Tibial artery (tissue), 4 donors: Measurements from ENCODE around the gene COCH.

Source experiments
- DNase-seq, 2 donors: peaks; one replicate each; pipeline ENCODE4 v3.0.0-alpha.2; 2019
- H3K27ac ChIP-seq, 2 donors: fragments of 200-600 bp; sonication (generic) in 1 of 2; 1 replicate in 1 of 2; 2 replicates in 1 of 2; pipeline ENCODE4 v1.5.1; 2018 to 2019; ENCODE audit warnings: mild to moderate bottlenecking in 1 of 2
- H3K27me3 ChIP-seq, 2 donors: fragments of 200-600 bp; sonication (generic) in 1 of 2; one replicate each; pipeline versions ENCODE4 v1.5.1 to v1.6.0; 2016 to 2019
- H3K36me3 ChIP-seq, 3 donors: fragments of 200-600 bp; sonication (generic) in 2 of 3; one replicate each; pipeline ENCODE4 v1.5.1; 2016 to 2019; ENCODE audit warnings: mild to moderate bottlenecking in 2 of 3
- H3K4me1 ChIP-seq, 4 donors: fragments of 200-600 bp; sonication (generic) in 2 of 4; 1 replicate in 3 of 4; 2 replicates in 1 of 4; pipeline ENCODE4 v1.5.1; 2016 to 2019
- H3K4me3 ChIP-seq, 2 donors: fragments of 200-600 bp; sonication (generic) in 1 of 2; 1 replicate in 1 of 2; 2 replicates in 1 of 2; pipeline ENCODE4 v1.5.1; 2018 to 2019; ENCODE audit warnings: mild to moderate bottlenecking in 2 of 2
- H3K9me3 ChIP-seq, 3 donors: fragments of 200-600 bp; sonication (generic) in 1 of 3; one replicate each; pipeline ENCODE4 v1.5.1; 2016 to 2019
- intact Hi-C: fragments of 100-400 bp; cut with DNase I; formaldehyde crosslinking; loops from one replicate; pipeline ENCODE4 v1.15.0; 2023; ENCODE audit warnings: low total_unique reads
- TF ChIP-seq, protein P1 (sequence below), 2 experiments: fragments of 200-600 bp in 1 of 2; fragments of 450-650 bp in 1 of 2; IDR thresholded peaks; one replicate each; pipeline ENCODE4 v1.5.1; 2017 to 2019; ENCODE audit warnings: antibody characterized with exemption in 2 of 2, mild to moderate bottlenecking in 1 of 2, moderate library complexity in 1 of 2

COCH gene

DNA sequence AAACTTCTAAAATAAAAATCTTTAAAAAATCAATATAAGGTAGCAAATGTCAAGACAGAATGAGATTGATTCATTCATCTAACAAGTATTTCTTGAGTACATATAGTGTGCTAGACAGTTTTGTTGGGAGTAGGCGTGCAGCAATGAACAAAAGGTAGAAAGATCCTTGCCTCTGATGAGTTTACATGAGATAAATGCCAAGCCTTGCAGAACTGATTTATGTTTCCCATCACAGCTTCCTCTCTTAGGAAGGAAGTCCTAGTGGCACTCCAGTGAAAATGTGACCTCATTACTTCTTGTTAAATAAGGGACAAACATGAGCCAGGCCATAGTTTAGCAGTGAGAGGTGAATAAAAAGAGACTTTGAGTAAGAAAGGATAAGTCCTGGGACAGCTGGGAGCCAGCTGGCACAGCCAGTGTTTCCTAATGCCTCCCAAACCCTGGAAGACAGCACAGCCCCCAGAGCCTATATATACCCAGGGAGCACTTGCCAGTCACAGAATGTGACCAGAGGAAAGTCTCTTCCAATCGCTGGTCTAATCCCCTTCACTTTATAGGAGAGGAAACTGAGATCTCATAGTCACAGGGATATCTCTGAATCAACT lies 4.7 kb upstream of the COCH start:
- DNase-seq, result no peak
- TF ChIP-seq, protein P1, sequence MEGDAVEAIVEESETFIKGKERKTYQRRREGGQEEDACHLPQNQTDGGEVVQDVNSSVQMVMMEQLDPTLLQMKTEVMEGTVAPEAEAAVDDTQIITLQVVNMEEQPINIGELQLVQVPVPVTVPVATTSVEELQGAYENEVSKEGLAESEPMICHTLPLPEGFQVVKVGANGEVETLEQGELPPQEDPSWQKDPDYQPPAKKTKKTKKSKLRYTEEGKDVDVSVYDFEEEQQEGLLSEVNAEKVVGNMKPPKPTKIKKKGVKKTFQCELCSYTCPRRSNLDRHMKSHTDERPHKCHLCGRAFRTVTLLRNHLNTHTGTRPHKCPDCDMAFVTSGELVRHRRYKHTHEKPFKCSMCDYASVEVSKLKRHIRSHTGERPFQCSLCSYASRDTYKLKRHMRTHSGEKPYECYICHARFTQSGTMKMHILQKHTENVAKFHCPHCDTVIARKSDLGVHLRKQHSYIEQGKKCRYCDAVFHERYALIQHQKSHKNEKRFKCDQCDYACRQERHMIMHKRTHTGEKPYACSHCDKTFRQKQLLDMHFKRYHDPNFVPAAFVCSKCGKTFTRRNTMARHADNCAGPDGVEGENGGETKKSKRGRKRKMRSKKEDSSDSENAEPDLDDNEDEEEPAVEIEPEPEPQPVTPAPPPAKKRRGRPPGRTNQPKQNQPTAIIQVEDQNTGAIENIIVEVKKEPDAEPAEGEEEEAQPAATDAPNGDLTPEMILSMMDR (IDR thresholded peaks at IDR 0.05), result no peak
- Histone ChIP-seq H3K36me3 (no peaks in the 10 kb centered on the region), H3K4me1 (peaks cover 0 to 8% (median 7%) of the 10 kb centered on the region in 4 donors), H3K4me3 (no peak overlapping the region), H3K9me3 (no peaks in the 10 kb centered on the region), H3K27ac (no peak overlapping the region), H3K27me3 (peaks cover 0 to 27% of the 10 kb centered on the region in 2 donors)
- intact Hi-C loops, result no loop called here

DNA sequence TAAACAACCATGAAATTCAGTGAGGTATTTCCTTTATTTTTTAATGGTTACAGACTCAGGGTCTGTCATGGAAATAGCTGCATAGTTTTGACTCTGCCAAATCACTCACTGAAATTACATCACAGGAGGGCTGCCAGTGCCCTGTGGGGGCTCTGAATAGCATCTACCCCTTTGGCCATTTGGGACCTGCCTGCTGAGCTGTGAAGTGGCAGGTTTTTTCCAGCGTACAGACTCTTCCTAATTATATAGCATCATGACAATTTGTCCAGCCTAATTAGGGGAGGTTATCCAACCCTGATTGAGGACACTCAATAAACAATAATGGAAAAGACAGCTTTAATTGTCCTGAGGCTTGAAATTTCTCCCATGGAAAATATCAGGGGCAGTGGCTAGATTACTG lies 1.8 kb upstream of the COCH start:
- H3K4me1 ChIP-seq, result peaks cover 0 to 21% (median 18%) of the 10 kb centered on the region in 4 donors
- TF ChIP-seq, protein P1 (IDR thresholded peaks at IDR 0.05), result no peak
- no peak overlapping the region for H3K27ac ChIP-seq
- H3K9me3 ChIP-seq, result no peaks in the 10 kb centered on the region
- no peaks in the 10 kb centered on the region for H3K36me3 ChIP-seq
- intact Hi-C loops, result no loop called here
- no peak for DNase-seq
- H3K4me3 ChIP-seq, result no peak overlapping the region
- peaks cover 0 to 45% of the 10 kb centered on the region in 2 donors for H3K27me3 ChIP-seq

DNA sequence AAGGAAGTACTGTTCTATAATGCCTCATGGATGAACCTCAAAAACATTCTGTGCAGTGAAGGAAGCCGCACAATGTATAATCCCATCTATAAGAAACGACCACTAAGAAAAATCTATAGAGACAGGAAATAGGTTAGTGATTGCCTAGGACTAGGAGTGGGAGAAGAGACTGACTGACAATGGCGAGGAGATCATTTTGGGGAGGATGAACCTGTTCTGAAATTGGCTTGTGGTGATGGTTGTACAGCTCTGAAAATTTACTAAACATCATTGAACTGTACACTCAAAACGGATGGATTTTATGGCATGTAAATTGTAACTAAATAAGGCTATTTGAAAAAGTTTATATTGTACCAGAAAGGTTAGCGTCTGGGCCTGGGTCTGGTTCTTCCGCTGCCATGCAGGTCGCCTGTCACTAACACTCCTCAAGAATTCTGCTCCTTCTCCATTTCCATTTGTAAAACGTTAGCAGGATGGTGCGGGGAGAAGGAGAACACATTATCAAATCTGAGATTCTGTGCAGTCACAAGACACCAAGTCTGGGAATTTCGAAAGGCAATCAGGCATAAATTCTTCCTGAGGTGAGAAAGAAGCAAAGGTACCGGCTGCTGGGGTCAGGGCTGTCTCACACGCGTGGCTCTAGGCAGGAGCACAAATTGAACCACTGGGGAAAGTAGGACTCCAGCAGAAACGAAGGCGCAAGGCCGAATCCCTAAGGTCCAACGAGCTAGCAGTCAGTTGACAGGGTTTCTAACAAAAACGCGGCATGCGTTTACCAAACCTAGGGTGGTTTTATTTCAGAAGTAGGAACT lies 845 bp upstream of the COCH start:
- Histone ChIP-seq H3K9me3 (no peaks in the 10 kb centered on the region), H3K36me3 (no peaks in the 10 kb centered on the region), H3K4me1 (peaks cover 0 to 21% (median 18%) of the 10 kb centered on the region in 4 donors), H3K4me3 (peak overlapping the region; percentile 39 to 58), H3K27me3 (peaks cover 0 to 45% of the 10 kb centered on the region in 2 donors), H3K27ac (no peak overlapping the region)
- no peak for DNase-seq
- TF ChIP-seq, protein P1 (IDR thresholded peaks at IDR 0.05), result no peak
- intact Hi-C loops, result no loop called here

DNA sequence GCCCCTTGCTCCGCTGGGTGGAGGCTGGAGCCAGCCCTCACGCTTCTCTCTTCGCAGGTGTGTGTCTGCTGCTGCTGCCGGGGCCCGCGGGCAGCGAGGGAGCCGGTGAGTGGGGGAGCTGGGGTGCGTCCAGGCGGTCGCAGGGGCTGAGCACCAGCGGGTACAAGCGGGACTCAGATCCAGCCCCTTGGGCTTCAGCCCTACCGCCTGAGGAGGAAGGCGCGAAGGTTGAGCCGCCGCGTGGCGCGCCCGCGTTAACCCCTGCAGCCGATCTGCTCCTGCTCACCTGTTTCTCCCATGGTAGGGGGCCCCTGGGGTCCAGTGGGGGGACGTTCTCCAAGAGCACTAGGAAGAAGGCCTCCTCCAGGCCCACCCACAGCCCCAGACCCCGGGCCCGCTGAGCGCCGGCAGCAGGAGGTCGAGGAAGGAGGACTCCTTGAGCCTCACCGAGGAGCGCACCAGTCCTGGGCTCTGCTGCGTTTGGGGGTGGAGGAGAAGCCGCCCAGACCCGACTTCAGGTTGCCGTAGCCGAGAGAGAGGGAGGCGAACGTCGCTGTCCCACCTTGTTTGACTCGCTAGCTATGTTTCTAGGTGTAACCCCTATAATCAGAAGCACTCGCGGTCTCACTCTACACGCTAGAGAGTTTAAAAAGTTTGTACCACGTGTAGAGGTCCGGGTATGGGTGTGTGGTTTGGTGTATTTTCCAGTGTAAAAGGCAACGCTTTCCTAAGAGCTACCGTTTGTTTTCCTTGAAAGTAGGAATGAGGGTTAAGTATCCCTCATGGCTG lies 834 bp downstream of the COCH start:
- peaks cover 0 to 45% of the 10 kb centered on the region in 2 donors for H3K27me3 ChIP-seq
- H3K36me3 ChIP-seq, result no peaks in the 10 kb centered on the region
- TF ChIP-seq, protein P1 (IDR thresholded peaks at IDR 0.05), result no peak
- H3K9me3 ChIP-seq, result no peaks in the 10 kb centered on the region
- no peak for DNase-seq
- intact Hi-C loops, result no loop called here
- peak overlapping the region; percentile 39 to 58 for H3K4me3 ChIP-seq
- peaks cover 0 to 21% (median 18%) of the 10 kb centered on the region in 4 donors for H3K4me1 ChIP-seq
- H3K27ac ChIP-seq, result no peak overlapping the region

DNA sequence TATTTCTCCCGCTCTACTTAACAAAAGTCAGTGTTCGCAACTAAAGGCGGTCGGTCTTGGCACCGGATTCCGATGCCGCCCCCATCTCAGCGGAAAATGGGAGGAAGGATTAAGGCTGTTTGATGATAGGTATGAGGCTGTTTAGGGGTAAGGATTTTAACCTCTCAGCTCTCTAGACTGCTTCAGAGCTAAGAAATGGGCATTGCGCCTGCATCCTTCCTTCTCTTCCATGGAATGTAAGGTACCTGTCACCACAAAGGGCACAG lies 1.4 kb downstream of the COCH start:
- no peaks in the 10 kb centered on the region for H3K9me3 ChIP-seq
- no peaks in the 10 kb centered on the region for H3K36me3 ChIP-seq
- H3K4me1 ChIP-seq, result peaks cover 0 to 21% (median 18%) of the 10 kb centered on the region in 4 donors
- TF ChIP-seq, protein P1 (IDR thresholded peaks at IDR 0.05), result no peak
- intact Hi-C loops, result no loop called here
- DNase-seq, result no peak
- no peak overlapping the region for H3K4me3 ChIP-seq
- peaks cover 0 to 40% of the 10 kb centered on the region in 2 donors for H3K27me3 ChIP-seq
- no peak overlapping the region for H3K27ac ChIP-seq
